ENCODE results near the gene ADIPOR2. TPM values are rescaled to one million over a fixed set of nuclear protein-coding genes. Genes with fewer than 3 reads are reported as not detected.
A peak's percentile ranks its signal among the peaks of the same experiment; 100 is the strongest.

The ADIPOR2 gene
- total and polyA plus RNA-seq, 11 donors = 17.7 to 52.5 (median 36.7) TPM

- Histone ChIP-seq H3K4me1 (peaks cover 0 to 47% (median 26%) of the 10 kb centered on the region in 12 donors), H3K9me3 (peaks cover 0 to 3% (median 0%) of the 10 kb centered on the region in 12 donors), H3K27me3 (no peaks in the 10 kb centered on the region), H3K4me3 (no peak overlapping the region), H3K27ac (no peak overlapping the region), H3K36me3 (no peaks in the 10 kb centered on the region)
- intact Hi-C loops (cut with DNase I) = no loop called here
- no peak for DNase-seq
- 84 to 92% (median 87%) methylated on average over 6 of the region's 6 CpGs for WGBS, 4 donors
- no peak for ATAC-seq
- TF ChIP-seq, protein P1, sequence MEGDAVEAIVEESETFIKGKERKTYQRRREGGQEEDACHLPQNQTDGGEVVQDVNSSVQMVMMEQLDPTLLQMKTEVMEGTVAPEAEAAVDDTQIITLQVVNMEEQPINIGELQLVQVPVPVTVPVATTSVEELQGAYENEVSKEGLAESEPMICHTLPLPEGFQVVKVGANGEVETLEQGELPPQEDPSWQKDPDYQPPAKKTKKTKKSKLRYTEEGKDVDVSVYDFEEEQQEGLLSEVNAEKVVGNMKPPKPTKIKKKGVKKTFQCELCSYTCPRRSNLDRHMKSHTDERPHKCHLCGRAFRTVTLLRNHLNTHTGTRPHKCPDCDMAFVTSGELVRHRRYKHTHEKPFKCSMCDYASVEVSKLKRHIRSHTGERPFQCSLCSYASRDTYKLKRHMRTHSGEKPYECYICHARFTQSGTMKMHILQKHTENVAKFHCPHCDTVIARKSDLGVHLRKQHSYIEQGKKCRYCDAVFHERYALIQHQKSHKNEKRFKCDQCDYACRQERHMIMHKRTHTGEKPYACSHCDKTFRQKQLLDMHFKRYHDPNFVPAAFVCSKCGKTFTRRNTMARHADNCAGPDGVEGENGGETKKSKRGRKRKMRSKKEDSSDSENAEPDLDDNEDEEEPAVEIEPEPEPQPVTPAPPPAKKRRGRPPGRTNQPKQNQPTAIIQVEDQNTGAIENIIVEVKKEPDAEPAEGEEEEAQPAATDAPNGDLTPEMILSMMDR (IDR thresholded peaks at IDR 0.05) = no peak
Observed at GRCh38 chr12:1737652-1738286, 46.9 kb downstream of the ADIPOR2 start.

GRCh38 chr12:1738446-1738845 is 47.6 kb downstream of the ADIPOR2 start:
- H3K36me3 ChIP-seq = no peaks in the 10 kb centered on the region
- DNase-seq (no peak), ATAC-seq (no peak)
- peaks cover 0 to 47% (median 26%) of the 10 kb centered on the region in 12 donors for H3K4me1 ChIP-seq
- no peak overlapping the region for H3K27ac ChIP-seq
- H3K4me3 ChIP-seq = no peak overlapping the region
- TF ChIP-seq POLR2A (IDR thresholded peaks at IDR 0.05) = no peak
- H3K27me3 ChIP-seq = no peaks in the 10 kb centered on the region
- peaks cover 0 to 3% (median 0%) of the 10 kb centered on the region in 12 donors for H3K9me3 ChIP-seq
- intact Hi-C loops (cut with DNase I) = no loop called here

DNA sequence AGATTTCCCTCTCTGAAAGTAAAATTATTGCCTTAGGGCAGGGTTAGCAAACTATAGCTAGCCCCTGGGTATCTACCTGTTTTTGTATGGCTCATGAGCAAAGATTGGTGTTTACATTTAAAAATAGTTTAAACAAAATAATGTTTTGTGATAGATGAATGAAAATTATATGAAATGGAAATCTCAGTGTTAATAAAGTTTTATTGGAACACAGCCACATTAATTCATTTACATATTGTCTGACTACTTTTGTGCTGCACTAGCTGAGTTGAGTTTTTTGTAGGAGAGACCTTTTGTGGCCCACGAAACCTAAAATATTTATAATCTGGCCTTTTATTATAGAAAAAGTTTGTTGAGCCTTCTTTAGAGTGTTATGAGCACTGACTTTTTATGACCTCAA is 48.5 kb downstream of the ADIPOR2 start:
- DNase-seq = no peak
- Histone ChIP-seq H3K27ac (no peak overlapping the region), H3K27me3 (no peaks in the 10 kb centered on the region), H3K9me3 (no peaks in the 10 kb centered on the region), H3K36me3 (peaks cover 0 to 2% (median 0%) of the 10 kb centered on the region in 9 donors), H3K4me3 (no peak overlapping the region), H3K4me1 (peaks cover 0 to 47% (median 26%) of the 10 kb centered on the region in 12 donors)
- ATAC-seq = no peak
- intact Hi-C loops (cut with DNase I) = no loop called here
- TF ChIP-seq, protein P1 (IDR thresholded peaks at IDR 0.05) = no peak
- no peak for TF ChIP-seq POLR2A (IDR thresholded peaks at IDR 0.05)
- 97 to 100% (median 98%) methylated on average over 1 of the region's 1 CpG for WGBS, 4 donors

- H3K27ac ChIP-seq = no peak overlapping the region
- ATAC-seq = peak in 1 of 4 donors; percentile 61
- H3K9me3 ChIP-seq = no peaks in the 10 kb centered on the region
- H3K27me3 ChIP-seq = no peaks in the 10 kb centered on the region
- TF ChIP-seq POLR2A (IDR thresholded peaks at IDR 0.05) = no peak
- TF ChIP-seq, protein P1 (IDR thresholded peaks at IDR 0.05) = no peak
- H3K4me3 ChIP-seq = no peak overlapping the region
- 54 to 70% (median 66%) methylated on average over 5 of the region's 5 CpGs for WGBS, 4 donors
- H3K36me3 ChIP-seq = peaks cover 0 to 6% (median 0%) of the 10 kb centered on the region in 9 donors
- peaks cover 0 to 48% (median 27%) of the 10 kb centered on the region in 12 donors for H3K4me1 ChIP-seq
- no peak for DNase-seq
- intact Hi-C loops (cut with DNase I) = no loop called here
Observed at GRCh38 chr12:1740161-1740948, 49.5 kb downstream of the ADIPOR2 start.
